ENCODE measurements around the gene ITGB8. TPM values are rescaled to one million over a fixed set of nuclear protein-coding genes. Genes with fewer than 3 reads are reported as not detected.

The ITGB8 gene
- total and polyA plus RNA-seq, 2 of the 4 experiments (the other 2 are of a cell fraction): 2.6 to 10.2 TPM

- WGBS, 2 experiments (ENCODE audit: extremely low coverage in 2 of 2, insufficient read length in 1 of 2): no CpG with 5 or more reads among the region's 2 CpGs
- Histone ChIP-seq H3K27me3 (ENCODE audit: control insufficient read depth, insufficient read depth, low read length) (no peaks in the 10 kb centered on the region), H4K20me1 (ENCODE audit: insufficient read depth, low read length) (no peaks in the 10 kb centered on the region), H3K4me3 (ENCODE audit: insufficient read depth, low read depth, low read length) (no peak overlapping the region), H2AK9ac (replicated peaks; ENCODE audit: low read depth, low read length, poor library complexity) (no peak overlapping the region), H2BK120ac (ENCODE audit: low read depth, low read length) (no peak overlapping the region), H3K4ac (ENCODE audit: low read depth, low read length) (no peak overlapping the region), H3K4me1 (ENCODE audit: control insufficient read depth, insufficient read depth, low read length) (no peaks in the 10 kb centered on the region; the same call in 1 of the 2 replicates), H3K9me1 (ENCODE audit: insufficient read depth, low read length) (no peaks in the 10 kb centered on the region), H4K91ac (ENCODE audit: insufficient read depth, low read depth, low read length) (no peak overlapping the region), H2BK20ac (ENCODE audit: low read depth, low read length) (no peak overlapping the region), H3K4me2 (ENCODE audit: low read depth, low read length) (no peak overlapping the region), H3K18ac (ENCODE audit: low read depth, low read length) (no peak overlapping the region), H3K9me3 (ENCODE audit: control insufficient read depth, insufficient read depth, low read length) (no peaks in the 10 kb centered on the region), H4K8ac (ENCODE audit: low read depth in 2 of 2, low read length in 2 of 2) (no peak overlapping the region), H3K14ac (replicated peaks; ENCODE audit: low read depth, low read length) (no peak overlapping the region), H3K36me3 (ENCODE audit: control insufficient read depth, insufficient read depth, low read length) (no peaks in the 10 kb centered on the region), H2BK5ac (ENCODE audit: low read depth, low read length, poor library complexity, severe bottlenecking) (no peak overlapping the region), H3K79me1 (ENCODE audit: low read depth in 1 of 2, low read length in 2 of 2) (no peaks in the 10 kb centered on the region), H2AFZ (replicated peaks; ENCODE audit: low read length, poor library complexity) (no peak overlapping the region), H4K5ac (ENCODE audit: low read depth, low read length) (no peak overlapping the region), H2BK15ac (ENCODE audit: low read depth, low read length) (no peak overlapping the region), H3K23ac (ENCODE audit: low read depth, low read length) (no peak overlapping the region), H3K9ac (ENCODE audit: low read depth, low read length) (no peak overlapping the region), H3K56ac (ENCODE audit: extremely low read depth, insufficient read depth, low read length) (no peak overlapping the region), H2AK5ac (ENCODE audit: low read depth, low read length) (no peak overlapping the region), H3K27ac (ENCODE audit: insufficient read depth, low read length) (no peak overlapping the region)
- POLR2A ChIA-PET (ENCODE audit: unreplicated experiment): interaction anchor here (1.5 kb wide), 1 partner anchor 18 kb away, joined by 3 read pairs; no protein-coding TSS in a partner anchor
- no peak for ATAC-seq (ENCODE audit: low read depth)
- BruUV-seq (replicated peaks): no TSS peak
- in situ Hi-C loops (cut with MboI; ENCODE audit: low sequenced_read_pairs): loop anchor here (10.0 to 25.0 kb wide), 2 partner anchors 327 to 549 kb away; partner anchors contain the start of gene TMEM196
- TF ChIP-seq CEBPB (IDR thresholded peaks at IDR 0.05; ENCODE audit: low read depth, low read length): no peak
- TF ChIP-seq SMC3 (IDR thresholded peaks at IDR 0.05; ENCODE audit: low read depth, low read length): no peak
- no peak for TF ChIP-seq CHD1 (IDR thresholded peaks at IDR 0.05; ENCODE audit: low read depth, low read length)
- TF ChIP-seq, protein P1, sequence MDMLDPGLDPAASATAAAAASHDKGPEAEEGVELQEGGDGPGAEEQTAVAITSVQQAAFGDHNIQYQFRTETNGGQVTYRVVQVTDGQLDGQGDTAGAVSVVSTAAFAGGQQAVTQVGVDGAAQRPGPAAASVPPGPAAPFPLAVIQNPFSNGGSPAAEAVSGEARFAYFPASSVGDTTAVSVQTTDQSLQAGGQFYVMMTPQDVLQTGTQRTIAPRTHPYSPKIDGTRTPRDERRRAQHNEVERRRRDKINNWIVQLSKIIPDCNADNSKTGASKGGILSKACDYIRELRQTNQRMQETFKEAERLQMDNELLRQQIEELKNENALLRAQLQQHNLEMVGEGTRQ (IDR thresholded peaks at IDR 0.05; ENCODE audit: low read depth, low read length): no peak
- no peak for TF ChIP-seq RAD21 (IDR thresholded peaks at IDR 0.05; ENCODE audit: low read length)
- TF ChIP-seq MXI1 (IDR thresholded peaks at IDR 0.05; ENCODE audit: borderline replicate concordance, low read depth, low read length): no peak
- no peak for TF ChIP-seq RCOR1 (IDR thresholded peaks at IDR 0.05; ENCODE audit: insufficient replicate concordance, low read length)
- no peak for TF ChIP-seq MAZ (IDR thresholded peaks at IDR 0.05; ENCODE audit: borderline replicate concordance, low read depth, low read length)
- TF ChIP-seq, protein P2, sequence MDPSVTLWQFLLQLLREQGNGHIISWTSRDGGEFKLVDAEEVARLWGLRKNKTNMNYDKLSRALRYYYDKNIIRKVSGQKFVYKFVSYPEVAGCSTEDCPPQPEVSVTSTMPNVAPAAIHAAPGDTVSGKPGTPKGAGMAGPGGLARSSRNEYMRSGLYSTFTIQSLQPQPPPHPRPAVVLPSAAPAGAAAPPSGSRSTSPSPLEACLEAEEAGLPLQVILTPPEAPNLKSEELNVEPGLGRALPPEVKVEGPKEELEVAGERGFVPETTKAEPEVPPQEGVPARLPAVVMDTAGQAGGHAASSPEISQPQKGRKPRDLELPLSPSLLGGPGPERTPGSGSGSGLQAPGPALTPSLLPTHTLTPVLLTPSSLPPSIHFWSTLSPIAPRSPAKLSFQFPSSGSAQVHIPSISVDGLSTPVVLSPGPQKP (IDR thresholded peaks at IDR 0.05; ENCODE audit: borderline replicate concordance, low read depth, low read length): no peak
- no peak for TF ChIP-seq BHLHE40 (IDR thresholded peaks at IDR 0.05; ENCODE audit: low read depth, low read length)
- no peak for TF ChIP-seq POLR2A (IDR thresholded peaks at IDR 0.05; ENCODE audit: low read depth, low read length)
- TF ChIP-seq RFX5 (IDR thresholded peaks at IDR 0.05; ENCODE audit: low read depth, low read length): no peak
- TF ChIP-seq FOS (IDR thresholded peaks at IDR 0.05; ENCODE audit: low read depth, low read length): no peak
- TF ChIP-seq NFE2L2 (IDR thresholded peaks at IDR 0.05; ENCODE audit: low read depth, low read length): no peak
- no peak for TF ChIP-seq CTCF (conservative IDR thresholded peaks at IDR 0.05; ENCODE audit: low read depth, low read length)
- CTCF ChIA-PET: interaction anchor here (0.7 to 2.0 kb wide), 5 partner anchors 12 to 597 kb away, joined by 3 to 6 read pairs (median 3); no protein-coding TSS in a partner anchor
- no peak for DNase-seq
- intact Hi-C loops (cut with micrococcal nuclease): loop anchor here (1.0 to 5.0 kb wide), 4 partner anchors 153 to 557 kb away; no protein-coding TSS in a partner anchor
- dilution Hi-C loops (cut with HindIII; ENCODE audit: low sequenced_read_pairs, unreplicated experiment): no loop called here
Observed at GRCh38 chr7:20311743-20312042, 19.0 kb upstream of the ITGB8 start.

Data from IMR-90 (cell line).